ENCODE data around the gene MIA.
"Not testable (repeated sequence)": the region's sequence is repeated elsewhere in the genome, so short reads cannot be mapped to it uniquely, and the experiment has no call there.

The MIA gene

DNA sequence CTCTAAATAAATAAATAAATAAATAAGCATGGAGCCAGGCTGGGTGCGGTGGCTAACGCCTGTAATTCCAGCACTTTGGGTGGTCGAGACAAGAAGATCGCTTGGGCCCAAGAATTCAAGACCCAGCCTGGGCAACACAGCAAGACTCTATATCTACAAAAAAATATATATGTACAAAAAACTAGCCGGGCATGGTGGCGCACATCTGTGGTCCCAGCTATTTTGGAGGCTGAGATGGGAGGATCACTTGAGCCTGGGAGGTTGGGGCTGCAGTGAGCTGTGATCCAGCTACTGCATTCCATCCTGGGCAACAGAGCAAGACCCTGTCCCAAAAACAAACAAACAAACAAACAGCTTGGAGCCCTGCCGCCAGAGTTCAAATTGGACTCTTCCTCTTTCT is 27.8 kb upstream of the MIA start:
- Histone ChIP-seq H3K27ac (peak overlapping the region in 1 of 21 experiments; percentile 98), H3K4me3 (no peak overlapping the region)

DNA sequence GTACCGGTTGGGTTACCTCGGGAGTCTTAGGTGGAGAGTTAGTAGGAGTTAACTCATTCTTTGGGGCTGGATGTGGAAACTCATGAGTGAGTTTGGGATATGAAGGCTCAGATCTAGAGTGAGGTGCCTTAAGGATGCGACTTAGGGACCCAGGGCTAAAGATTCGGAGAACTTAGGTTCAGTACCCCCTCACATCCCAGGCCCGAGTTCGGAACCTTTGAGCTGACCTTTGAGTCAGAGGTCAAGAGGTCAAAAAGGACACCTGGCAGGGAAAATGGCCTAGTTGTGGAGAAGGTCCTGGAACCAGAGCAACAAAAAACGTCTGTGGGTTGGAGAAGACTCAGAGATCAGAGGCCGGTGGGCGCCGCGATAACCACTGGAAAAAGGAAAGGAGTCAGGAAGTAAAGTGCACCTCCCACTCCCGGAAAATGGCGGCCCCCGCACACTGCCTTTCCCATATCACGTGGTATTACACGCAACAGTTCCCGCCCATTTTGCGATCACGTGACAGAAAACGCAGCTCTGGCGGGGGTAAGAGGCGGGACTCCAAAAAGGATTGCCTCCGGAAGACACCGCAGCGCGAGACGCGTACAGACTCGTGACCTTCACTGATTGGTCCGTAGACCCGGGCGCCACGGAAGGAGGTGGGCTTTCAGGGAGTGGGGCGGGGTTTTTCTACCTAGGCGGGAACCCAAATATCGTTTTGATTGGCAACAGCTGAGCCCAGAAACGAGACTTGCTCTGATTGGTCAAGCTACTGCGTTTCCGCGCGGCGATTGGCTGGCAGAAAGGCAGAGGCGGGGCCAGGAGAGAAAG is 25.1 kb upstream of the MIA start, which contains the start of gene ACTMAP:
ACTMAP (minus strand) TSS at position 420 of the 816 bp plus-strand sequence. CDS start 674 bp downstream, outside the sequence.
- Histone ChIP-seq H3K4me3 (peak within 1 kb of the TSS; percentile 61 to 82 (median 70)), H3K27ac (peak within 1 kb of the TSS; percentile 69 to 98 (median 95))

DNA sequence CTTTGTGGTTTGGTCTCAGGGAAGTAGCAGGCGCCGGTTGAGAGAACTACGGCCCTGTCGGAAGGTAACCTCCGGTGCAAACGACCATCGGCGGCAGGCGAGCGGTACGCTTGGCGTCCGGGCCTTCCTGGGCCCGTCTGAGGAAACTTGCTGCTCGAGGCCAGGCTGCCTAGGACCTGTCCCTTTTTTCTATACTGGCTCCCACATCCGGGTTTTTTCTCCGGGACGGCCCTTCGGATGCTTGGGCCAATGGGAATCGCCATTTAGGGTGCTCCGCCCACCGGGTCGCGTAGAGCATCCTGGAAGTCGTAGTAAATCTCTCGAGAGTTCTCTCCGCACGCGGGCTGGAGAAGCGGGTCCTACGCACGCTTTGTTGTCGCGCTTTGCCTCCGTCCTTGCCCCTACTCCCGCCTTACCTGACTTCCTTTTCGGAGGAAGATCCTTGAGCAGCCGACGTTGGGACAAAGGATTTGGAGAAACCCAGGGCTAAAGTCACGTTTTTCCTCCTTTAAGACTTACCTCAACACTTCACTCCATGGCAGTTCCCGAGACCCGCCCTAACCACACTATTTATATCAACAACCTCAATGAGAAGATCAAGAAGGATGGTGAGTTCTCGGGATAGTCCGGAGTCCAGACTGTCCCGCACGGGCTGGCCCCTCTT is 24.3 kb upstream of the MIA start, which contains the start of gene SNRPA:
SNRPA (plus strand) TSS at position 330 of the 664 bp plus-strand sequence; CDS start at position 536, 206 bp downstream.
- Histone ChIP-seq H3K27ac (peak within 1 kb of the TSS; percentile 69 to 98 (median 95)), H3K4me3 (peak within 1 kb of the TSS; percentile 61 to 82 (median 70))

DNA sequence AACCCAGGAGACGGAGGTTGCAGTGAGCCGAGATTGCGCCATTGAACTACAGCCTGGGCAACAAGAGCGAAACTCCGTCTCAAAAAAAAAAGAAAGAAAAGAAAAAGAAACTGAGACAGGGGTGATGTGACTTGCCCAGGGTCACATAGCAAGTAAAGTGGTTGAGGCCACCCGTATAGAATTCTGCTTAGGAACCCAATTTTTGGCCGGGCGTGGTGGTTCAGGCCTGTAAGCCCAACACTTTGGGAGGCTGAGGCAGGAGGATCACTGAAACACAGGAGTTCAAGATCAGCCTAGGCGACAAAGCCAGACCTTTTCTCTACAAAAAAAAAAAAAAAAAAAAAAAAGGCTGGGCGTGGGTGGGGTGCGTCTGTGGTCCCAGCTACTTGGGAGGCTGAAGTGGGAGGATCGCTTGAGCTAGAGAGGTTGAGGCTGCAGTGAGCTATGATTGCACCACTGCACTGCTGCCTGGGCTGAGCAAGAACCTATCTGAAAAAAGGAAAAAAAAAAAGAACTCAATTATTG is 23.0 kb upstream of the MIA start:
- Histone ChIP-seq H3K4me3 (peak overlapping the region; percentile 61 to 82 (median 70)), H3K27ac (peak overlapping the region in 19 of 21 experiments; percentile 76 to 98 (median 91))

DNA sequence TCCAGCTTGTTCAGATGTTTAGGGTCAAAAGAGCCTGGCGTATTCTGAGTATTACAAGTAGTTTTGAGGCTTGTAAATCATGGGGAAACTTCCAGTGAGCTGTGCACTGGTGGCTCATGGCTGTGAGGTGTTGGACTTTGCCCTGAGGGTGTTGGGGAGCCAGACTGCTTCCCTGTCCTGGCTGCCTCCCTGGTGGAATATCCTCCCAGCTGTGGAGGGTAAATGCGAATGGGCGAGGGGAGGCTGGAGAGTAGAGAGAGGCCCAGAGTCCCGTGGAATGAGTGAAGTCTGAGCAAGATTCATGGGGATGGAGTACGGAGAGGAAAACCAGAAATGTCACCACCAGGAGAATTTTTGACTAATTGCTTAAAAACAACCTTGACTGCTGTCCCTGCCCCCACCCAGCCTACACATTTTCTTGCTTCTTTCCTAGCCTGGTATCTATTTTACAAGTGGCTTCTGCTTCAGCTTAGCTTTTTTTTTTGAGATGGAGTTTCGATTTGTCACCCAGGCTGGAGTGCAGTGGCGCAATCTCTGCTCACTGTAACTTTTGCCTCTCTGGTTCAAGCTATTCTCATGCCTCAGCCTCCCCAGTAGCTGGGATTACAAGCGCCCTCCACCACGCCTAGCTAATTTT is 20.6 kb upstream of the MIA start:
- Histone ChIP-seq H3K4me3 (peak overlapping the region in 1 of 7 experiments; percentile 17), H3K27ac (peak overlapping the region in 16 of 21 experiments; percentile 11 to 83 (median 50))

DNA sequence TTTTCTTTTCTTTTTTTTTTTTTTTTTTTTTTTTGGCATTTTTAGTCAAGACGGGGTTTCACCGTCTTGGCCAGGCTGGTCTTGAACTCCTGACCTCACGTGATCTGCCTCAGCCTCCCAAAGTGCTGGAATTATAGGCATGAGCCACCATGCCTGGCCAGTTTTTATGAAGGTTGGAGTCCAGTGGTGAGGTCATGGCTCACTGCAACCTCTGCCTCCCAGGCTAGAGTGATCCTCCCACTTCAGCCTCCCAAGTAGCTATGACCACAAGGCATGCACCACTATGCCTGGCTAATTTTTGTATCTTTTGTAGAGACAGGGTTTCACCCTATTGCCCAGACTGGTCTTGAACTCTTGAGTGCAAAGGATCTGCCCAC is 20.1 kb upstream of the MIA start:
- peak overlapping the region in 5 of 21 experiments; percentile 4 to 83 (median 39) for H3K27ac ChIP-seq
- no peak overlapping the region for H3K4me3 ChIP-seq

DNA sequence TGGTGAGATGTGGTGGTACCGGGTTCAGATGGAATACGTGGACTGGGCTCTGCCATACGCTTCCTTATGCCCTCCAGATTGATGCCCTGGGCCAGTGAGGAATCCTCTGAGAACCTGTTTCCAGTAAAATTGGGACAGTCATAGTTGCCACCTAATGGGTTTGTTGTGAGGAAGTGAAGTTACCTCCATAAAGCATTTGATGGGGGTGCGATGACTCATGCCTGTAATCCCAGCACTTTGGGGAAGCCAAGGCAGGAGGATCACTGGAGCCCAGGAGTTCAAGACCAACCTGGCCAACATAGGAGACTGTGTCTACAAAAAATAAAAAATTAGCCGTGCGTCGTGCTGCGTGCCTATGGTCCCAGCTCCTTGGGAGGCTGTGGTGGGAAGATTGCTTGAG is 19.5 kb upstream of the MIA start:
- H3K27ac ChIP-seq, result peak overlapping the region in 4 of 21 experiments; percentile 4 to 83 (median 26)
- H3K4me3 ChIP-seq, result no peak overlapping the region

DNA sequence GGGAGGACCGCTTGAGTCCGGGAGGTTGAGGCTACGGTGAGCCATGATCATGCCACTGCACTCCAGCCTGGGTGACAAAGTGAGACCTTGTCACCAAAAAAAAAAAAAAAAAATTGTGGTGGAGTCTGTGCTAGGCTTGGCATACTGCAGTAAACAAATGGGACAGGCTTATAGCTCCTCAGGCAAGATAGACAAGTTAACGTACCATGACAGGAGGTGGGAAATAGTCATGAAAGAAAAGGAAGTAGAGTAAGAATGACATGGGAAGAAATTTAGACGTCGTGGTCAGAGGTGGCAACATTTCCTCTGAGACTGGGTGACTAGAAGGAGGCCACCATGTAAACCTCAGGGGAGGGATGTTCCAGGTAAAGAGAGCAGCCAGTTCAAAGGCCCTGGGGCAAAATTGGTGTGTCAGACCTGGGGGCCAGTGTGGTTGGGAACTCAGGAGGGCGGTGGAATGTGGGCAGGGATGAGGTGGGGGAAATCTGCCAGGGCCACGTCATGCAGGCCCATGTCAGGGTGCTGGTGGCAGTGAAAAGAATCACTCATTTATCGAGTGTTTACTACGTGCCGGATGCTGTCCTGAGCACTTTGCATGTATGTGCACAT is 18.7 kb upstream of the MIA start:
- no peak overlapping the region for H3K4me3 ChIP-seq

DNA sequence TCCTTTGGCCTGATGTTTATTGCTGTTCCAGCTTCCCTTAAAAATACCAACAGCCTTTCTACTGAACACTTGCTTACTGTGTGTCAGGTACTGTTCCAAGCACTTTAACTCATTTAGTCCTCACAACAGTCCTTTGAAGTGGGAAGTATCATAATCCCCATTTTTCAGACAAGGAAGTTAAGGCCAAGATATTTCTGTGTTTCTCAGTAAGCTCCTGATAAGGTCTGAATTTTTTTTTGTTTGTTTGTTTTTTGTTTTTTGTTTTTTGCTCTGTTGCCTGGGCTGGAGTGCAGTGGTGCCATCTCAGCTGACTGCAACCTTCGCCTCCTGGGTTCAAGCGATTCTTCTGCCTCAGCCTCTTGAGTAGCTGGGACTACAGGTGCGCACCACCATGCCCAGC is 16.8 kb upstream of the MIA start:
- Histone ChIP-seq H3K4me3 (no peak overlapping the region), H3K27ac (no peak overlapping the region)

More for the DNA sequence above, 18.7 kb upstream of the MIA start:
- H3K27ac ChIP-seq, result peak overlapping the region in 3 of 21 experiments; percentile 9 to 21 (median 13)

DNA sequence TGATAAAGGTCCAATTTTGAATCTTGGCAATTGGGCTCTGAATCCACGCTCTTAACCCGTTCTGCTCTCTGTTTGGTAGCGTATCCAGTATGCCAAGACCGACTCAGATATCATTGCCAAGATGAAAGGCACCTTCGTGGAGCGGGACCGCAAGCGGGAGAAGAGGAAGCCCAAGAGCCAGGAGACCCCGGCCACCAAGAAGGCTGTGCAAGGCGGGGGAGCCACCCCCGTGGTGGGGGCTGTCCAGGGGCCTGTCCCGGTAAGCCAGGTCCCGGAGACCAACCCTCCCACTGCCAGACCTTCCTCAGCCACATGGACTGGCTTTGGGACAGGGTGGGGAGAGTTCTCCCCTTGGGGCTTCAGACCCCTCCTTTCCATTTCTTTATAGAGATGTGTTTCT is 16.0 kb upstream of the MIA start:
- Histone ChIP-seq H3K4me3 (no peak overlapping the region), H3K27ac (peak overlapping the region in 1 of 21 experiments; percentile 7)

DNA sequence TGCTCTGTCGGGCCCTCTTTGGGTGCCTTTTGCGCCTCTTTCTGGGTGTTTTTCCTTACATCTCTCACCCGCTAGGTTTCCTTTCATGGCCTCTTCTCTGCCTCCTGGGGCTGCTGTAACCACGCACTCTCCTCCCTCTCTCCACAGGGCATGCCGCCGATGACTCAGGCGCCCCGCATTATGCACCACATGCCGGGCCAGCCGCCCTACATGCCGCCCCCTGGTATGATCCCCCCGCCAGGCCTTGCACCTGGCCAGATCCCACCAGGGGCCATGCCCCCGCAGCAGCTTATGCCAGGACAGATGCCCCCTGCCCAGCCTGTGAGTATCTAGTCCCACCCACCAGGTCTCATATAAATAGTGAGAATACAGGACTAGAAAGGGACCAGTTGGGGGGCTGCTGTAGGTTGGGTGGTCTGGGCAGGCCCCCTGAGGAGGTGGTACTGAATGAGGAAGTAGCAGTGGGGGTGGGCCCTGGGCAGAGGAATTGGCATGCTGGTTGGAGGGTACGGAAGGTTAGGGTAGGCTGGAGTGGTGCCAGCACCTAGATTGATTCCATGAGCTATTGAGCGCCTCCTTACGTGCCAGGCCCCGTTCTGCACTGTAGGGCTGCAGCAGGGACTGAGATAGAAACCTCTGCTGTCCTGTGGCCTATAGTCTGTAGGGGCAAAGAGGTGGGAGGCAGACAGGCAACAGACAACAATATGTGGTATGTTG is 12.4 kb upstream of the MIA start:
- H3K4me3 ChIP-seq, result no peak overlapping the region
- H3K27ac ChIP-seq, result peak overlapping the region in 8 of 21 experiments; percentile 10 to 75 (median 20)

DNA sequence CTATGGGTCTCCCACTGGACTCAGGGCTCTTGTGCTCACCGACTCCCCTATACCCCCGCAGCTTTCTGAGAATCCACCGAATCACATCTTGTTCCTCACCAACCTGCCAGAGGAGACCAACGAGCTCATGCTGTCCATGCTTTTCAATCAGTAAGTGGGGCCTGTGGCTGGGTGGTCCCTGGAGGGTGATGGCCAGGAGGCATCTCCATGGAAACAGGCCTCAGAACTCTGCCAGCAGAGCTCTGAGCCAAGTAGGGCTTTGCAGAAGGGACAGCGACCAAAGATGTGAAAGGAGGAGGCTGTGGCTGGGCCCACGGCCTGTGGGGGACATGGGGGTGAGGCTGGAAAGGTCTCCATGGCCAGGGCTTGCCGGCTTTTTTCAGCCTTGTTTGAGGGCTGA is 11.8 kb upstream of the MIA start:
- Histone ChIP-seq H3K4me3 (no peak overlapping the region), H3K27ac (peak overlapping the region in 1 of 21 experiments; percentile 22)

DNA sequence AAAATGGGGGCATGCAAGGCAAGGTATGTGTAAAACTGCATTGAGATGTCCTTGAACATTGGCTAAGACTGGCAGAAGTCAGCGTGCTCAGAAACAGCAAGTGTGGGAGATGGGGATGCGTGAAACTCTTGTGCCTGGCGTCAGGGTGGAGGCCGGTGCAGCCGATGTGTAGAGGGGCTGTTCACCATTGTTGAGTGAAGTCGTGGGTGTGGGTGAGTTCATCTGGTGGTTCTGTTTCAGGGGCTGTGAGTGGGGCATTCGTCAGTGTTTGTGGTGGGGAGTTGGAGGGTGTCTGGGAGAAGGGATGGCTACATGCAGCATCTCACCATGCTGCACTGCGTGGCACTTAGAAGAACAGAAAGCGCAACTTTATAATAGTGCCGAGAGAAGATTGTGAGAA is 11.4 kb upstream of the MIA start:
- no peak overlapping the region for H3K4me3 ChIP-seq
- H3K27ac ChIP-seq, result no peak overlapping the region

DNA sequence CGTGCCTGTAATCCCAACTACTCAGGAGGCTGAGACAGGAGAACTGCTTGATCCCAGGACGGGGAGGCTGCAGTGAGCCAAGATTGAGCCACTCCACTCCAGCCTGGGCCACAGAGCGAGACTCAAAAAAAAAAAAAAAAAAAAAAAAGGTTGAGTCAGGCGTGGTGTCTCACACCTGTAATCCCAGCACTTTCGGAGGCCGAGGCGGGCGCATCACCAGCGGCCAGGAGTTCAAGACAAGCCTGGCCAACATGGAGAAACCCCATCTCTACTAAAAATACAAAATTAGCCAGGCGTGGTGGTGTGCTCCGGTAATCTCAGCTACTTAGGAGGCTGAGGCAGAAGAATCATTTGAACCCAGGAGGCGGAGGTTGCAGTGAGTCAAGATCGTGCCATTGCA is 8.9 kb upstream of the MIA start:
- H3K27ac ChIP-seq, H3K4me3 ChIP-seq: not testable (repeated sequence)

DNA sequence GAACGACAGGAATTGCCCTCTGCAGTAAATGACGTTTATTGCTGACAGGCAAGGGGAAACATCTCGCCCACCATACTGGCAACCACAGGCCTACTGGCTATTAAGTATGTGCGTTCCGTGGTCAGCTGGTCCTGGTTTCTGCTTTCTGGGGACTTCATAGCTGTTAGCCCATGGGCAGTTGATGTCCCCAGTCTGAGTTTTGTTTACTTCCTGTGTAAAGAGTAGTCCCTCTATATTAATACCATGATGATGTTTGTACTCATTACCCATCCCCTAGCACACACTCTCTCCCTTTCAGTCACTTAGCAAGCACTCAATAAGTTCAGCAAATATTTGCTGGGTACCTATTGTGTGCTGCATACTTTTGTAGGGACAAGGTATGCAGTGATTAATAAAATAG is 6.5 kb upstream of the MIA start:
- Histone ChIP-seq H3K4me3 (no peak overlapping the region), H3K27ac (no peak overlapping the region)

DNA sequence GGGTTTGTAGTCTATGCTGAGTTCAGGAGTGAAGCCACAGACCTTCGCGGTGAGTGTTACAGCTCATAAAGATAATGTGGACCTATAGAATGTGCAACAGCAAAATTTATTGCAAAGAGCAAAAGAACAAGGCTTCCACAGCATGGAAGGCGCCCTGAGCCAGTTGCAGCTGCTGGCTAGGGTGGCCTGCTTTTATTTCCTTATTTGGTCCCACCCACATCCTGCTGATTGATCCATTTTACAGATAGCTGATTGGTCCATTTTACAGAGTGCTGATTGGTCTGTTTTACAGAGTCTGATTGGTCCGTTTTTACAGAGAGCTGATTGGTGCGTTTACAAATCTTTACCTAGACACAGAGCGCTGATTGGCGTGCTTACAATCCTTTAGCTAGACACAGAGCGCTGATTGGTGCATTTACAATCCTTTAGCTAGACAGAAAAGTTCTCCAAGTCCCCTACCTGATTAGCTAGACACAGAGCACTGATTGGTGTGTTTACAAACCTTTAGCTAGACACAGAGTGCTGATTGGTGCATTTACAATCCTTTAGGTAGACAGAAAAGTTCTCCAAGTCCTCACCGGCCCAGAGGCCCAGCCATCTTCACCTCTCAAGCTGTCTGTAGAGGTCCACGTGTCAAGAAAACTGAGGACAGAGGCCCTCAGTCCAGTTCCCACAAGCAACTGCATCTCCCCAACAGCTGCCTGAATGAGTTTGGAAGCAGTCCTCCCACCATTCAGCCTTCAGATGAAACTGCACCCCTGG is 4.0 kb upstream of the MIA start:
- not testable (repeated sequence) for H3K27ac ChIP-seq

DNA sequence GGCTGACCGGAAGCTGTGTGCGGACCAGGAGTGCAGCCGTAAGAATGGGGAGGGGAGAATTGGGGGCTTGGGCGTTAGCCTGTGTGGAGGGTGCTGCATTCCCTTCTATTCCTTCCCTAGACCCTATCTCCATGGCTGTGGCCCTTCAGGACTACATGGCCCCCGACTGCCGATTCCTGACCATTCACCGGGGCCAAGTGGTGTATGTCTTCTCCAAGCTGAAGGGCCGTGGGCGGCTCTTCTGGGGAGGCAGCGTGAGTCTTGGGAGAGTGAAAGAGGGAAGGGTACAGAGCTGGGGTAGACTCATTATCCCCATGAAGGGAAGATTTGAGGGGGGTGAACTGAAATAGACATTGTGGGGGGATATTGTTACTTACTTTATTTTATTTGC is 306 bp downstream of the MIA start:
- peak overlapping the region in 4 of 21 experiments; percentile 30 to 58 (median 52) for H3K27ac ChIP-seq
- H3K4me3 ChIP-seq, result no peak overlapping the region

More for the DNA sequence above, 4.0 kb upstream of the MIA start:
- H3K4me3 ChIP-seq, result not testable (repeated sequence)

DNA sequence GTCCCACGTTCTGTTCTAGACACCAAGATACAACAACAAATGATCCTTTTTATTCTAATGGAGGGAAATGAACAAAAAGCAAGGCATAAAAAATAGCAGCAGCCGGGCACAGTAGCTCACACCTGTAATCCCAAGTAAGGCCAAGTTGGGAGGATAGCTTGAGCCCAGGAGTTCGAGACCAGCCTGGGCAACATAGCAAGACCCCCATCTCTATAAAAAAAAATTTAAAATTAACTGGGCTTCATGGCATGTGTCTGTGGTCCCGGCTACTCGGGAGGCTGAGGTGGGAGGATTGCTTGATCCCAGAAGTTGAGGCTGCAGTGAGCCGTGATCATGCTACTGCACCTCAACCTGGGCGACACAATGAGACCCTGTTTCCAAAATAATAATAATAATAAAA is 1.0 kb downstream of the MIA start:
- H3K27ac ChIP-seq, result peak overlapping the region in 11 of 21 experiments; percentile 89 to 99 (median 93)
- H3K4me3 ChIP-seq, result no peak overlapping the region
